Breast epithelium (tissue), 4 donors: Measurements from ENCODE around the gene AHSG. TPM values are rescaled to one million over a fixed set of nuclear protein-coding genes. Genes with fewer than 3 reads are reported as not detected.

Experiments
- DNase-seq, 2 donors: peaks; one replicate each; pipeline ENCODE4 v3.0.0-alpha.2; 2019; ENCODE audit warnings: low spot score in 2 of 2
- H3K27ac ChIP-seq, 2 donors: fragments of 200-600 bp; sonication (generic) in 1 of 2; one replicate each; pipeline ENCODE4 v1.5.1; 2016 to 2019; ENCODE audit warnings: mild to moderate bottlenecking in 1 of 2
- H3K27me3 ChIP-seq, 2 donors: fragments of 200-600 bp; sonication (generic) in 1 of 2; one replicate each; pipeline versions ENCODE4 v1.5.1 to v1.6.0; 2017 to 2019; ENCODE audit warnings: control low read depth in 1 of 2, mild to moderate bottlenecking in 1 of 2
- H3K36me3 ChIP-seq: fragments of 200-600 bp; one replicate; pipeline ENCODE4 v1.5.1; 2019
- H3K4me1 ChIP-seq, 2 donors: fragments of 200-600 bp; sonication (generic); one replicate each; pipeline ENCODE4 v1.5.1; 2016 to 2019; ENCODE audit warnings: control low read depth in 1 of 2
- H3K4me3 ChIP-seq, 3 donors: fragments of 200-600 bp; sonication (generic); 1 replicate in 2 of 3; 2 replicates in 1 of 3; pipeline ENCODE4 v1.5.1; 2016 to 2019; ENCODE audit warnings: mild to moderate bottlenecking in 3 of 3, moderate library complexity in 2 of 3
- H3K9me3 ChIP-seq, 2 donors: fragments of 200-600 bp; sonication (generic) in 1 of 2; one replicate each; pipeline ENCODE4 v1.5.1; 2016 to 2019; ENCODE audit warnings: control low read depth in 1 of 2
- POLR2A ChIP-seq: fragments of 450-650 bp; IDR thresholded peaks from one replicate; pipeline ENCODE4 v1.6.1; 2016; ENCODE audit warnings: antibody characterized with exemption, mild to moderate bottlenecking, moderate library complexity
- POLR2AphosphoS5 ChIP-seq, 3 donors: sonication (generic); formaldehyde crosslinking; IDR thresholded peaks; one replicate each; pipeline ENCODE4 v1.6.1; 2017; ENCODE audit warnings: antibody characterized with exemption in 3 of 3
- intact Hi-C: fragments of 100-400 bp; cut with DNase I; formaldehyde crosslinking; loops from one replicate; pipeline ENCODE4 v1.15.1; 2023; ENCODE audit warnings: low total_unique reads
- total RNA-seq, 3 donors: library from RNA; depleted of rRNA; stranded (reverse); fragments of >200 nt; gene quantifications; one replicate each; pipeline ENCODE4 v1.1.0, GENCODE V29; 2016
- TF ChIP-seq, protein P1 (sequence below), 3 donors: fragments of 450-650 bp; IDR thresholded peaks; one replicate each; pipeline ENCODE4 v1.5.1; 2016 to 2017; ENCODE audit warnings: antibody characterized with exemption in 3 of 3, mild to moderate bottlenecking in 3 of 3, moderate library complexity in 3 of 3

The AHSG gene
- total RNA-seq, 3 donors from 2014 or later, result not detected

DNA sequence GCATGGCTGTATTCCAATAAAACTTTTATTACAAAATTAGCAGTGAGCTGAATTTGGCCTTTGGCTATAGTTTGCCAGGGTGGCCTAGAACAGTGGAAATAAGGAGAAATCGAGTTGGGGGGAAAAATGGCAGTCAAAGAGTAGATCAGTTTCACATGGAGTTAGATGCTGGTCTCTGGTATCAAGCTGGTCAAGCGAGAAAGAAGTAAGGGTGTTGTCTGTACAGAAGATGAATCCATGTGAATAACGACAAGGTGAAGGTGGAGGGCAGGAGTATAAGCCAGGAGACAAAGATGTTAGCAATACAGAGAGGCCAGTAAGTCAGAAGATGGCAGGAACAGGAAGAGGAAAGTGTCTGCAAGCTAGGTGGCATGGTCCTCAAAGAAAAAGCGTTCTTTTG, 11.7 kb downstream of the AHSG start:
- no peak overlapping the region for H3K4me3 ChIP-seq
- DNase-seq, result no peak
- peaks cover 0 to 4% of the 10 kb centered on the region in 2 donors for H3K27me3 ChIP-seq
- intact Hi-C loops, result no loop called here
- no peak for TF ChIP-seq POLR2AphosphoS5 (IDR thresholded peaks at IDR 0.05)
- TF ChIP-seq, protein P1, sequence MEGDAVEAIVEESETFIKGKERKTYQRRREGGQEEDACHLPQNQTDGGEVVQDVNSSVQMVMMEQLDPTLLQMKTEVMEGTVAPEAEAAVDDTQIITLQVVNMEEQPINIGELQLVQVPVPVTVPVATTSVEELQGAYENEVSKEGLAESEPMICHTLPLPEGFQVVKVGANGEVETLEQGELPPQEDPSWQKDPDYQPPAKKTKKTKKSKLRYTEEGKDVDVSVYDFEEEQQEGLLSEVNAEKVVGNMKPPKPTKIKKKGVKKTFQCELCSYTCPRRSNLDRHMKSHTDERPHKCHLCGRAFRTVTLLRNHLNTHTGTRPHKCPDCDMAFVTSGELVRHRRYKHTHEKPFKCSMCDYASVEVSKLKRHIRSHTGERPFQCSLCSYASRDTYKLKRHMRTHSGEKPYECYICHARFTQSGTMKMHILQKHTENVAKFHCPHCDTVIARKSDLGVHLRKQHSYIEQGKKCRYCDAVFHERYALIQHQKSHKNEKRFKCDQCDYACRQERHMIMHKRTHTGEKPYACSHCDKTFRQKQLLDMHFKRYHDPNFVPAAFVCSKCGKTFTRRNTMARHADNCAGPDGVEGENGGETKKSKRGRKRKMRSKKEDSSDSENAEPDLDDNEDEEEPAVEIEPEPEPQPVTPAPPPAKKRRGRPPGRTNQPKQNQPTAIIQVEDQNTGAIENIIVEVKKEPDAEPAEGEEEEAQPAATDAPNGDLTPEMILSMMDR (IDR thresholded peaks at IDR 0.05), result no peak
- no peak for TF ChIP-seq POLR2A
- no peaks in the 10 kb centered on the region for H3K36me3 ChIP-seq
- no peaks in the 10 kb centered on the region for H3K9me3 ChIP-seq
- H3K4me1 ChIP-seq, result no peaks in the 10 kb centered on the region
- no peak overlapping the region for H3K27ac ChIP-seq

DNA sequence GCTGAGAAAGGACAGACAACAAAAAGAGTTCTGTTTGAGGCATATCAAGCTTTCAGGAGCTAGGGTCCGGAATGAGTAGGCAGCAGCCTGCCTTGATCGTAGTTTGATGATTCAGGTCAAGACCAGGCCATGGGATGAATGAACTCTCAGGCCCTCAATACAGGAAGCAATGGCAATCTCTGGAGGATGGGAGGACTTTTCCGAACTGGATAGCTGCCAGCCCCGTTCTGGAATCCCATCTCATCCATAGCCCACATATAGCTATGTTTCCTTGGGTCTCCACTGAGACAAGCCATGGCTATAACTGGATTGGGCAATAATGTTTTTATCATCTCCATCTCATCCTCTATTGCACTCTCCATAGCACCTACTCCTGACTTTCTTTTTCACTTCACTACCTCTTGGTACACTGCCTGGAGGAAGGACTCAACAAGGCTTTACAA, 12.8 kb downstream of the AHSG start:
- H3K27me3 ChIP-seq, result peaks cover 0 to under 1% of the 10 kb centered on the region in 2 donors
- no peak for DNase-seq
- no peaks in the 10 kb centered on the region for H3K9me3 ChIP-seq
- intact Hi-C loops, result no loop called here
- H3K4me3 ChIP-seq, result no peak overlapping the region
- H3K27ac ChIP-seq, result no peak overlapping the region
- TF ChIP-seq, protein P1 (IDR thresholded peaks at IDR 0.05), result no peak
- no peak for TF ChIP-seq POLR2A
- no peak for TF ChIP-seq POLR2AphosphoS5 (IDR thresholded peaks at IDR 0.05)
- no peaks in the 10 kb centered on the region for H3K36me3 ChIP-seq
- H3K4me1 ChIP-seq, result no peaks in the 10 kb centered on the region

DNA sequence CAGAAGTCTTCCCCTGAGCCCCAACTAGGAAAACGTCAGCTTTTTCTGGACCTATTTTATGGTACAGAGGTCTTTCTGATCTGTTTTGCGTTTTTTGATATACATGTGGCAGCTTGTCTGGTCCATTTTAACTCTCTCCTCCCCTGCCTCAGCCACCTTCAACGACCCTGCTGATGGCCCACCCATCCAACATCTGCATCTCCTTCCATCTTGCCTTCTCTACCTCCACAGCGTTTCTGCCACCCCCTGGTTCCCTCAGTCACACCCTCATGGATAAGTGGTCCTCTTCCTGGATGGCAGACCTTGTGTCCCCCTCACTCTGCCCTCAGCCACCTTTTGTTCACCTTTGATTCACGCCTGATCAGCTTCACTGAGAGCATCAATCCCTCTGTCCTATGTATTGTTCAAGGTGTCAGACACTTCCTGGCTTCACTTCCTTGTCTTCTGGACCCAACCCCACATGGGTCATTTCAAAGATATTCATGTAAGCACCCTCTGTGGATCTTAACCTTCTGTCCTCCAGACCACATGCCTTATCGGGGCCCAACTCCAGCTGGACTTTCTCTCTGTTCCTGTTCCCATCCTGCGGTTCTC, 13.5 kb downstream of the AHSG start:
- Histone ChIP-seq H3K4me1 (no peaks in the 10 kb centered on the region), H3K9me3 (no peaks in the 10 kb centered on the region), H3K27ac (no peak overlapping the region), H3K36me3 (no peaks in the 10 kb centered on the region), H3K27me3 (no peaks in the 10 kb centered on the region), H3K4me3 (no peak overlapping the region)
- DNase-seq, result no peak
- intact Hi-C loops, result no loop called here
- TF ChIP-seq, protein P1 (IDR thresholded peaks at IDR 0.05), result no peak
- TF ChIP-seq POLR2AphosphoS5 (IDR thresholded peaks at IDR 0.05), result no peak
- TF ChIP-seq POLR2A, result no peak

DNA sequence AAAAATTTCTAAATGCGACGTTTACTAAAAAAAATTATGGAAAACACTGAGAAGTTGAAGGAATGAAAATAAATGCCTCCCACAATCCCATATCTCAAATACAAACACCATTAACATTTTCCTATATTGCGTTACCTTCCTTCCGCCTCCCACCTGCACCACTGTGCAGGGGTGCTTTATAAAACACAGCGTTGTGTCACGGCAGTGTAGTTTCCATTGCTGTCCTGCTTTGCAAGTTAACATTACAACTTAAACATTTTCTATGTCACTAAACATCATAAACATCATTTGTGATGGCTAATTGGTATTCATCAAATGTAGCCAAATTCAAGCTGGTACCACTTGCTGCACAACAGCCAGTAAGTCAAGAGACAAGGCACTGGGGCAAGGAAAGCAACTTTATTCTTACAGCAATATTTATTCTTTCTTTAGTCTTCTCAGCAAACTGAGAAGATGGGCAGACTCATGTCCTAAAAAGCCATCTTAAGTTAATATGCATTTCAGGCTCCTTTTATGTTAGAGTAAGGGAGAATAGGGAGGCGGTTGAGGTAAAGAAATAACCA, 15.1 kb downstream of the AHSG start:
- no peaks in the 10 kb centered on the region for H3K36me3 ChIP-seq
- no peak overlapping the region for H3K27ac ChIP-seq
- DNase-seq, result no peak
- intact Hi-C loops, result no loop called here
- H3K27me3 ChIP-seq, result no peaks in the 10 kb centered on the region
- H3K4me1 ChIP-seq, result no peaks in the 10 kb centered on the region
- H3K4me3 ChIP-seq, result no peak overlapping the region
- no peaks in the 10 kb centered on the region for H3K9me3 ChIP-seq
- no peak for TF ChIP-seq POLR2A
- TF ChIP-seq, protein P1 (IDR thresholded peaks at IDR 0.05), result no peak
- TF ChIP-seq POLR2AphosphoS5 (IDR thresholded peaks at IDR 0.05), result no peak

DNA sequence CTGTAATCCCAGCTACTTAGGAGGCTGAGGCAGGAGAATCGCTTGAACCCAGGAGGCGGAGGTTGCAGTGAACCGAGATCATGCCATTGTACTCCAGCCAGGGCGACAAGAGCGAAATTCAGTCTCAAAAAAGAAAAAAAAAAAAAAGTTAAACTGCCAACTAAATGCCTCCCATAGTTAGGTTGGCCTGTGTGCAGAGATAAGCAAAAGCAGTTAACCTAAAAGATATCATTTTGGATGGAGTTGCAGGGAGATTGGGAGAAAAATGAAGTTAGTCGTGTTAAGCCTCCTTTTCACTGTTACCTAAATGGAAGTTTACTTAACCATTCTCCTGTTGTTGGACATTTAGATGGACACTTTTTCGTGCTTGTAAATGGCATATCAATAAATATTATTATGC, 15.9 kb downstream of the AHSG start:
- Histone ChIP-seq H3K4me3 (no peak overlapping the region), H3K27me3 (no peaks in the 10 kb centered on the region), H3K9me3 (no peaks in the 10 kb centered on the region), H3K27ac (no peak overlapping the region), H3K4me1 (no peaks in the 10 kb centered on the region), H3K36me3 (no peaks in the 10 kb centered on the region)
- intact Hi-C loops, result no loop called here
- DNase-seq, result no peak
- TF ChIP-seq, protein P1 (IDR thresholded peaks at IDR 0.05), result no peak
- TF ChIP-seq POLR2AphosphoS5 (IDR thresholded peaks at IDR 0.05), result no peak
- no peak for TF ChIP-seq POLR2A
